OCI-LY7 (cell line): ENCODE measurements around the gene TRIM25. TPM values are rescaled to one million over a fixed set of nuclear protein-coding genes. Genes with fewer than 3 reads are reported as not detected.

ENCODE experiments used
- BruUV-seq: library from RNA; stranded (reverse); fragments of 400-500 nt; replicated peaks from 2 replicates; lab custom pipeline; 2021; lab: Mats Ljungman, UMichigan
- CTCF ChIA-PET: fragments of 300-600 bp; sonication (Branson Sonifier 250); formaldehyde crosslinking; loops from one replicate; lab custom pipeline; 2022; ENCODE audit warnings: antibody characterized with exemption; ENCODE audit not compliant: unreplicated experiment; lab: Charles Lee
- POLR2A ChIA-PET: fragments of 300-600 bp; sonication (Branson Sonifier 250); formaldehyde crosslinking; loops from one replicate; lab custom pipeline; 2022; ENCODE audit warnings: antibody characterized with exemption; lab: Charles Lee
- DNase-seq: peaks from one replicate; pipeline ENCODE4 v3.0.0-alpha.2; 2015; ENCODE audit warnings: low spot score
- H2AFZ ChIP-seq: fragments of 200-600 bp; sonication (generic), shearing (Covaris generic); 2 replicates; pipeline ENCODE4 v1.6.1; 2014; ENCODE audit warnings: mild to moderate bottlenecking, antibody characterized with exemption, low read length, moderate library complexity
- H3K27ac ChIP-seq: fragments of 200-600 bp; sonication (generic); 2 replicates; pipeline ENCODE4 v1.5.1; 2014; ENCODE audit warnings: mixed run types, low read depth, mild to moderate bottlenecking, moderate library complexity, low read length, inconsistent platforms; ENCODE audit not compliant: poor library complexity, severe bottlenecking
- H3K36me3 ChIP-seq: fragments of 200-600 bp; sonication (generic); 2 replicates; pipeline ENCODE4 v1.6.1; 2014; ENCODE audit warnings: mild to moderate bottlenecking, antibody characterized with exemption, low read length, moderate library complexity, mixed read lengths; ENCODE audit not compliant: insufficient read depth
- H3K4me1 ChIP-seq: fragments of 200-600 bp; sonication (generic); 2 replicates; pipeline ENCODE4 v1.5.1; 2014; ENCODE audit warnings: mild to moderate bottlenecking, low read length; ENCODE audit not compliant: insufficient read depth, poor library complexity, severe bottlenecking
- H3K4me2 ChIP-seq: fragments of 200-600 bp; sonication (generic); 2 replicates; pipeline ENCODE4 v1.6.1; 2014; ENCODE audit warnings: mild to moderate bottlenecking, low read length
- H3K4me3 ChIP-seq: fragments of 200-600 bp; sonication (generic); 2 replicates; pipeline ENCODE4 v1.5.1; 2014; ENCODE audit warnings: mild to moderate bottlenecking, low read depth, low read length; ENCODE audit not compliant: poor library complexity, severe bottlenecking
- H3K79me2 ChIP-seq: fragments of 200-600 bp; sonication (generic); 2 replicates; pipeline ENCODE4 v1.6.1; 2016; ENCODE audit warnings: low read depth, mild to moderate bottlenecking, low read length, moderate library complexity, mixed read lengths; ENCODE audit not compliant: insufficient read depth
- H3K9me2 ChIP-seq: fragments of 200-600 bp; sonication (generic); 2 replicates; pipeline ENCODE4 v1.6.1; 2016; ENCODE audit warnings: mild to moderate bottlenecking, low read length, mixed read lengths; ENCODE audit not compliant: insufficient read depth
- H3K9me3 ChIP-seq: fragments of 200-600 bp; sonication (generic); 2 replicates; pipeline ENCODE4 v1.6.1; 2014; ENCODE audit warnings: mild to moderate bottlenecking, mixed run types, low read length, mixed read lengths
- H4K20me1 ChIP-seq: fragments of 200-600 bp; sonication (generic); 2 replicates; pipeline ENCODE4 v1.6.1; 2014; ENCODE audit warnings: mild to moderate bottlenecking, antibody characterized with exemption, low read length, moderate library complexity, mixed read lengths; ENCODE audit not compliant: insufficient read depth
- EZH2phosphoT487 ChIP-seq: fragments of 200-600 bp; sonication (generic); IDR thresholded peaks from 2 replicates; pipeline ENCODE4 v1.6.1; 2018; ENCODE audit warnings: low read depth, borderline replicate concordance, mild to moderate bottlenecking, mixed run types, antibody characterized with exemption, low read length, moderate library complexity, mixed read lengths
- intact Hi-C: fragments of 100-400 bp; cut with micrococcal nuclease; formaldehyde crosslinking; loops from one replicate; pipeline ENCODE4 v1.10.0; 2022; ENCODE audit not compliant: unreplicated experiment
- small RNA-seq: library from RNA; depleted of rRNA; stranded (forward); fragments of <200 nt; gene quantifications from one replicate; pipeline ENCODE3, GENCODE V24; 2014
- total RNA-seq, 2 experiments: library from RNA; depleted of rRNA in 1 of 2; stranded (reverse); fragments of >200 nt in 1 of 2; shearing (Covaris generic) in 1 of 2; gene quantifications; 2 replicates each; pipeline ENCODE4 v1.2.3, GENCODE V29; 2014 to 2022
- TF ChIP-seq, protein P1 (sequence below): fragments of 200-600 bp; sonication (generic); conservative IDR thresholded peaks from 2 replicates; pipeline ENCODE4 v1.5.1; 2014; ENCODE audit warnings: mild to moderate bottlenecking, antibody characterized with exemption, low read length, moderate library complexity, mixed read lengths

The TRIM25 gene
- total RNA-seq, 2 experiments from 2014 or later, result 7.8 to 14.2 TPM

DNA sequence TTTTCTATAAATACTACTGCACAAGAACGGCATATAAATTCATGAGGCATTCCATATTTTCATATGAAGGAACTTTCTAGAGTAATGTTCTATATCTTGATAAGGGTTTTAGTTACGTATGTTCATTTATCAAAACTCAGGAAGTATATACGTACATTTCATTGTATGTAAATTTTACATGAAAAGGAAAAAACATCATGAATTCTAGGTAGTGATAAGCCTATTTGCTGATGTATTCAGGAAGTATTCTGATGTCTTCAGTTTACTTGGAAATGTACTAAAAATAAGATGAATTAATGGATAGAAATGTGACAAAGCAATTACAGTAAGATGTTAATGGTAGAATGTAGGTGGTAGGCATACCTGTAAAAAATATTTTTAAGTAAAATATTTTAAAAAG lies 75.2 kb downstream of the TRIM25 start:
- H3K4me2 ChIP-seq, result 0 out of 2 replicates have a peak overlapping the region, but pooled peaks have one; percentile 4
- BruUV-seq, result no TSS peak
- peaks cover 38% of the 10 kb centered on the region for H3K4me1 ChIP-seq
- TF ChIP-seq EZH2phosphoT487, result no peak
- TF ChIP-seq, protein P1, sequence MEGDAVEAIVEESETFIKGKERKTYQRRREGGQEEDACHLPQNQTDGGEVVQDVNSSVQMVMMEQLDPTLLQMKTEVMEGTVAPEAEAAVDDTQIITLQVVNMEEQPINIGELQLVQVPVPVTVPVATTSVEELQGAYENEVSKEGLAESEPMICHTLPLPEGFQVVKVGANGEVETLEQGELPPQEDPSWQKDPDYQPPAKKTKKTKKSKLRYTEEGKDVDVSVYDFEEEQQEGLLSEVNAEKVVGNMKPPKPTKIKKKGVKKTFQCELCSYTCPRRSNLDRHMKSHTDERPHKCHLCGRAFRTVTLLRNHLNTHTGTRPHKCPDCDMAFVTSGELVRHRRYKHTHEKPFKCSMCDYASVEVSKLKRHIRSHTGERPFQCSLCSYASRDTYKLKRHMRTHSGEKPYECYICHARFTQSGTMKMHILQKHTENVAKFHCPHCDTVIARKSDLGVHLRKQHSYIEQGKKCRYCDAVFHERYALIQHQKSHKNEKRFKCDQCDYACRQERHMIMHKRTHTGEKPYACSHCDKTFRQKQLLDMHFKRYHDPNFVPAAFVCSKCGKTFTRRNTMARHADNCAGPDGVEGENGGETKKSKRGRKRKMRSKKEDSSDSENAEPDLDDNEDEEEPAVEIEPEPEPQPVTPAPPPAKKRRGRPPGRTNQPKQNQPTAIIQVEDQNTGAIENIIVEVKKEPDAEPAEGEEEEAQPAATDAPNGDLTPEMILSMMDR, result no peak
- no peak overlapping the region for H3K4me3 ChIP-seq
- no peak overlapping the region for H2AFZ ChIP-seq
- intact Hi-C loops, result no loop called here
- peaks cover 17% of the 10 kb centered on the region; the same call in 1 of the 2 replicates for H3K79me2 ChIP-seq
- H3K9me2 ChIP-seq, result no peaks in the 10 kb centered on the region
- POLR2A ChIA-PET, result interaction anchor here (0.7 kb wide), 1 partner anchor 391 kb away, joined by 3 read pairs; no protein-coding TSS in a partner anchor
- peaks cover 28% of the 10 kb centered on the region for H3K36me3 ChIP-seq
- H3K27ac ChIP-seq, result no peak overlapping the region
- no peak for DNase-seq
- CTCF ChIA-PET, result no interaction called here
- peaks cover 7% of the 10 kb centered on the region; the same call in 1 of the 2 replicates for H4K20me1 ChIP-seq
- H3K9me3 ChIP-seq, result no peaks in the 10 kb centered on the region

Small RNAs within 50 kb of the gene (small RNA-seq; reads per million reads assigned to genes)
- not detected for gene AC015912.2
- not detected for gene RNU6-1158P

Other genes starting within 250 kb of the TRIM25 start
- gene C17orf67, start 80.1 kb downstream of the TRIM25 start, total RNA-seq (2014; rRNA removed; shearing (Covaris generic)), result 5.2 and 5.8 TPM in 2 replicates
- 5.4 and 6.0 TPM in 2 replicates for gene C17orf67, start 80.1 kb downstream of the TRIM25 start, total RNA-seq (2022)
- gene DGKE, start 79.9 kb downstream of the TRIM25 start, total RNA-seq (2014; rRNA removed; shearing (Covaris generic)), result 6.2 and 8.6 TPM in 2 replicates
- 21.4 and 26.3 TPM in 2 replicates for gene DGKE, start 79.9 kb downstream of the TRIM25 start, total RNA-seq (2022)
- 20.5 and 24.8 TPM in 2 replicates for gene COIL, start 47.0 kb upstream of the TRIM25 start, total RNA-seq (2014; rRNA removed; shearing (Covaris generic))
- 20.7 and 22.8 TPM in 2 replicates for gene COIL, start 47.0 kb upstream of the TRIM25 start, total RNA-seq (2022)
- 36.5 and 48.2 TPM in 2 replicates for gene SCPEP1, start 64.1 kb upstream of the TRIM25 start, total RNA-seq (2014; rRNA removed; shearing (Covaris generic))
- 43.0 and 48.8 TPM in 2 replicates for gene SCPEP1, start 64.1 kb upstream of the TRIM25 start, total RNA-seq (2022)
- 49.0 and 56.2 TPM in 2 replicates for gene AKAP1, start 171.2 kb upstream of the TRIM25 start, total RNA-seq (2014; rRNA removed; shearing (Covaris generic))
- 40.0 and 41.8 TPM in 2 replicates for gene AKAP1, start 171.2 kb upstream of the TRIM25 start, total RNA-seq (2022)